NCI-H345 treated with DMSO at 0.1 percent for 48 hours (cell line): ENCODE results near the gene SDK1.

Experiments
- DNase-seq: peaks from one replicate; lab custom pipeline; 2025; ENCODE audit not compliant: unreplicated experiment; lab: John Stamatoyannopoulos, UW

The SDK1 gene

DNA sequence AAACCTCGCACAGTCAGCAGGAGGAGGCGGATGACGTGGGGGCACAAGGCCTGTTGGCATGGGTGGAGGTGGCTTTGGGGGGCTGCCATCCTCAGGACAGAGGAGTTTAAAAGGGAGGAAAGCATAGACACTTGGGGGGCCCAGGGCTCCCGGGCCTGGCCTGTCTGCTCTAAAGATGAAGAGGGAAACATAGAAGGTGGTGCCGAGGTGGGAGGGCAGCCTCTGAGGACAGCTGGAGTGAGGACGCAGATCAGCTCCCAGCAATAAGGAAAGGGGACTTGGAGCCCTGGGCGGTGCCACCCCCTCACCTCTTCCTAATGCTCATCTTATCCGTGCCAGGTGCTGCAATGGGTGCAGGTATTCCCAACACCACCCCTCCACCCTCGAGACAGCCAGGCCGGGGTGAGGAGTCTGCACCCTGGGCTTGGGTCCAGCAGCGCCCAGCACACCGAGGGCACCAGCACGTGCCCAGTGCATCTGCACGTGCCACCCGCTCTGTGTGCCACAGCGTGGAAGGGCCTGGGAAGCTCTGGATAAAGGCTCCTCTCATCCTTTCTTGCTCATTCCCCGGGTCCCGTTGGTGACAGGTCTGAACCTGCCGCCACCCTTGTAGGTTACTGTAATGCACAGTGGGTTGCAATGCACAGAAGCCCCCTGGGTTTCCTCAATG lies 815.0 kb downstream of the SDK1 start:
- no peak for DNase-seq

DNA sequence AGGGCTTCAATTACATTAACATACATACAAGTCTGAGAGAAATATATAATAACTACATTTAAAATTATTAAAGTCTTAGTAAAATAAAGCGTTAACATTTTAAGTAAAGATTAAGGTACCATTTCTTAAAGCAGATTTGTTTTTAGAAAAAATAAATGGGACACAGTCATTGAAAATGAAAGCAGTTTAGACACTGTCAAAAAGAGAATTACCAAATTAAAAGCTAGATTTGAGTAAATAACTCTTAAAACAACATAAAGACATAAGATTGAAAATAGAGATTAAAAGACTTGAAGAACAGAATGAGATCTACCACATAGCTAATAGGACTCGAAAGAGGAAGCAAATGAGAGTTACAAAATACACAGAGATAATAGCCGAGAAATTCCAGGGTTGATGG lies 818.8 kb downstream of the SDK1 start:
- DNase-seq: no peak

GRCh38 chr7:4123346-4123745 lies 822.3 kb downstream of the SDK1 start:
- no peak for DNase-seq

DNA sequence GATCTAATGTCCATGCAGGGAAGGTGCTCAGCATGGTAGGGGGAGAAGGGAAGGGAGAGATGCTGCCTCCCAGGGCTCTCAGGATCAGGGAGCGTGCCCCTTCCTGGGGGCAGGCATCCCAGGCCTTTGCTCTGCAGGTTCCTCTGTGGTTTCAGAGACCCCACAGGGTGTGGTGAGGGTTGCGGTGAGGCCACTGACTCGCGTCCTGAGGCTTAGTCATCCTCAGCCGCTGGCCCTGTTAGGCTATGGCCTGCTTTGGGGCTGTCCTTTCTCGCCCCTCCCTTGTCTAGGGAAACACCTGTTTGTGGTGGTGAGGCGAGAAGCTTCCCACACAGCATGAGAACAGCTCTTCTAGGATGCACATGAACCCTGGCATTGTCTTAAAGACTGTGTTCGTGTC lies 822.8 kb downstream of the SDK1 start:
- DNase-seq: no peak

DNA sequence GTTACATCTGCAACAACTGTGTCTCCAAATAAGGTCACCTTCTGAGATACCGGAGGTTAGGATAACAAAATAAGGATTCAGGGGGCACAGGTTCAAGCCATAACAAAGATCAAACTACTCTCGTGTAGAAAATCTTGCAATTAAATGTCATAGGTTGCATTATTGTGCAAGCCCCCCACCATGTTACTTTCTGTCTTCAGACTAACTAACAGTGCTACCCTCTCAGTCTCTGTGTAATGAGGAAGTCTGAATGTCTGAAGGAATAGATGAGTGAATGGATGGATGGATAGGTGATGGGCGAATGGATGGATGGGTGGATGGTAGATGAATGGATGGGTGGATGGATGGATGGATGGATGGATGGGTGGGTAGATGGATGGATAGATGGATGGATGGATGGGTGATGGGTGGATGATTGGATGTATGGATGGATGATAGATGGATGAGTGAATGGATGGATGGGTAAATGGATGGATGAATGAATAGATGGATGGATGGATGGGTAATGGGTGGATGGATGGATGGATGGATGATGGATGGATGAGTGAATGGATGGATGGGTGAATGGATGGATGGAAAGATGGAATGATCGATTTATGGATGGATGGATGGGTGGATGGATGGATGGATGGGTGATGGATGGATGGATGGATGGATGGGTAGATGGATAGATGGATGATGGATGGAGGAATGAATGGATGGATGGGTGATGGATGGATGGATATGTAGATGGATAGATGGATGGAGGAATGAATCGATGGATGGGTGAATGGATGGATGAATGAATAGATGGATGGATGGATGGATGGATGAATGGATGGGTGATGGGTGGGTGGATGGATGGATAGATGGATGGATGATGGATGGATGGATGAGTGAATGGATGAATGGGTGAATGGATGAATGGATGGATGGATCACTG lies 823.8 kb downstream of the SDK1 start:
- no peak for DNase-seq

DNA sequence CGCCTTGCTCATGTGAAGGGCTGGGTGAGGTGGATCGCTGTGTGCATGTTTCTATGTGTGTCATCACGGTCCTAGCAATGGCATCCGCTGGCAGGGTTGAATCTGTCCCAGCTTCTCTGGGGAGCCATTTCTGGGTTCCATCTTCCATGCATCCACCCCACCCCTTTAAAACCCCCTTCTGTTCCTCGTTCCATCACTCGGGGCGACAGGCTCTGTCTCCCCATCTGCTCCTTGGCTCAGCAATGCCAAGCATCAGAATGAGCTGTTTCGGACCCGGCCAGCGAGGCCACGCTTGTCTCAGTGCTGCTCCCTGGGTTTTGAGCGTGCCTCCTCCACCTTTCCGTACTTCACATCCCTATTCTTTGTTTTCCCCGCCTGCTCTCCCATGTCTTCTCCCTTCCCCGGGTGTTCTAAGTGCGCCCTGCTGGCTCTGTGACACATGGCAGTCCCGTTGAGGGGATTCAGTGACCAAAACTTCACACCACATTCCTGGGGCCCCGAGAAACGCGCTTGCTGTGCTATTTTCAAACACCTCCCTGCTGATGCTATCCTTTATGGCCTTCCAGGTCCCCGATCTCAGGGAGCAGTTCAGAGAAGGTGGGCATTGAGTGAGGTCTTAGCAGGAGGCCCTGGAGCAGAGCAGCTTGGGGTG lies 827.0 kb downstream of the SDK1 start:
- no peak for DNase-seq

GRCh38 chr7:4129481-4130122 lies 828.5 kb downstream of the SDK1 start:
- DNase-seq: no peak

DNA sequence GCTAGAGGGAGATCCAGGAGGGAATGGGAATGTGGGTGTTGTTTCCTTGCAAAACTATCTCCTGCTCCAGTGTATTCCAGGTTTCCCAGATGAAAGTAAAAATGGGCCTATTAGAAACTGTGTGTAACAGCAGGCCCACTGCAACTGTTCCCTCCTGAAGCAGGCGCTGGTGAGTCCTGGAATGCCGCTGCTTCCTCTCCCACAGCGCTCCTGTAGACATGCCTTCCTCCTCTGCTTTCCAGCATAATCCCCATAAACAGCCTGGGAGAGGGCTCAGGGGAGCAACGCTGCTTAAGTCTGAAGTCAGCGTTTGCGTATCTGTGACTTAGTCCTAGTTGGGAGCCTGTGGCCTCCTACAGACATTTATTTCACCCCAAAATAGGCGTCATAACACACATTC lies 830.0 kb downstream of the SDK1 start:
- DNase-seq: no peak

- no peak for DNase-seq
These were observed 831.2 kb downstream of the SDK1 start for GRCh38 chr7:4132221-4132620.

DNA sequence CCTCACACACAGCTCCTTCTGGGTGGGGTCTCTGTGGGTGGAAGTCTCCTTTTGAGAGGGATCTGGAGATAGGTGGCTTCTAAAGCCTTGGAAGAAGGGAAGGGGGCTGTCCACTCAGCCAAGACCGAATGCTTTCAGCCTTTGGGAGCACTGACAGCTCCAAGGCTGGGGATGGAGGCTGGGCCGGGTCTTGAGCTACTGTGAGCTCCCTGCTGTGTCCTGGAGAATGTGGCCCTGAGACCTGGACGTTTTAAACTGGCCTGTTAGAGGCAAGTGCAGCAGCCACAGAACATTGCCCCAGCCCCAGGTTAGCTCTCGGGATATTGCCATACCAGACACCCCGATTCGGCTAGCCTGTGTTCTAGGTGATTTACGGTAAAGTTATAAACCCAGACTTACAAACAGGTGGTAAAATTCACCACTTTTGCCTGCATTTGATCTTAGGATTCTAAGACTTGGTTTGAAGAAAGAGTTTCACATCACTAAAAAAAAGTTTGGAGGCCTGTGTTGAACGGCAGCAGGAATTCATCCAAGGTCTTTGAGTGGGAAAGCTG lies 832.5 kb downstream of the SDK1 start:
- no peak for DNase-seq

GRCh38 chr7:4134204-4134603 lies 833.2 kb downstream of the SDK1 start:
- no peak for DNase-seq

GRCh38 chr7:4134631-4135030 lies 833.6 kb downstream of the SDK1 start:
- DNase-seq: no peak

GRCh38 chr7:4135301-4135700 lies 834.2 kb downstream of the SDK1 start:
- DNase-seq: no peak

- no peak for DNase-seq
These were observed 835.0 kb downstream of the SDK1 start for GRCh38 chr7:4136036-4136435.

DNA sequence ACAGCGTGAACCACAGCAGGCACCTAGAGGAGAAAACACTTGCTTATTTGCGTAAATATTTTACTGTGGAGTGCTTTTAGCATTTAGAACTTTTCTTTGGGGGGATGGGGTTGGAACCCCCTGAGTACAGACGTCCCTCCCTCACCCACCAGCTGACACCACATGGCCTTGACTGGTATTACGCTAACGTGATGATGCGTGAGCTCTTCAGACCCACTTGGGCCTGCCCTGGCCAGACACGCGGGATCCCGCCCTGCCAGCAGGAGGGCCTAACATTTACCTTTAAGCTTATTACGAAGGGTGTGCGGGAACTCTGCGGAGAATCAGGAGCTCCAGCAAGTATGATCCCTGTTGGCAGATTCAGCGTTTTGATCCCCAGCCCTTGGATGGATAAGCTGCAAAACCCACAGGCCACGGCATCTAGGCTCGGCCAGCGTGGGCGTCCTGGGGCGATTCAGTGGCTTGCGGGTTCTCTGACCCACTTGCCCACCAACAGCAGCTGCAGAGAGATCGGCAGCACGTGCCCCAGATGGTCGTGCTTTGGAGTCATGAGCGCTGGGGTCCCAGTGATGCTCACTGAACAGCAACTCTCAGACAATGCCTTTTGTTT lies 835.6 kb downstream of the SDK1 start:
- peak; percentile 43 for DNase-seq

GRCh38 chr7:4137552-4137951 lies 836.5 kb downstream of the SDK1 start:
- DNase-seq: no peak

DNA sequence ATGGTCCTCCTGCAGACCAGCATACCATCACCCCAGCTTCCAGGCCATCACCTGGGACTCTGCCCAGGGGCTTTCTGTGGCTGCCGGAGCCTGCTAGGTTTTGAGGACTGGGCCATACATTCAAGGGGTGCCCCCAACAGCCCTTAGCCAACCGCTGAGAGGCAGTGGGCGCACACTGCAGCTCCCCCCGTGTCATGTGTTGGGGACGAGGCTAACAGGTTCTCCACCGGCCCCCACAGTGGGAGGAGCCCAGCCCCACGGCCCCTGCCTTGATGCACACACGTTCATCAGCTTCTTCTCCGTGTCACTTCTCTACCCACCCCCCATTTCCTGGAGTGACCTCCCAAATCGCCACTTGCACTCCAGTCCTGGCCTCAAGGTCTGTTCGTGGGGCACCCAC lies 837.8 kb downstream of the SDK1 start:
- DNase-seq: no peak

DNA sequence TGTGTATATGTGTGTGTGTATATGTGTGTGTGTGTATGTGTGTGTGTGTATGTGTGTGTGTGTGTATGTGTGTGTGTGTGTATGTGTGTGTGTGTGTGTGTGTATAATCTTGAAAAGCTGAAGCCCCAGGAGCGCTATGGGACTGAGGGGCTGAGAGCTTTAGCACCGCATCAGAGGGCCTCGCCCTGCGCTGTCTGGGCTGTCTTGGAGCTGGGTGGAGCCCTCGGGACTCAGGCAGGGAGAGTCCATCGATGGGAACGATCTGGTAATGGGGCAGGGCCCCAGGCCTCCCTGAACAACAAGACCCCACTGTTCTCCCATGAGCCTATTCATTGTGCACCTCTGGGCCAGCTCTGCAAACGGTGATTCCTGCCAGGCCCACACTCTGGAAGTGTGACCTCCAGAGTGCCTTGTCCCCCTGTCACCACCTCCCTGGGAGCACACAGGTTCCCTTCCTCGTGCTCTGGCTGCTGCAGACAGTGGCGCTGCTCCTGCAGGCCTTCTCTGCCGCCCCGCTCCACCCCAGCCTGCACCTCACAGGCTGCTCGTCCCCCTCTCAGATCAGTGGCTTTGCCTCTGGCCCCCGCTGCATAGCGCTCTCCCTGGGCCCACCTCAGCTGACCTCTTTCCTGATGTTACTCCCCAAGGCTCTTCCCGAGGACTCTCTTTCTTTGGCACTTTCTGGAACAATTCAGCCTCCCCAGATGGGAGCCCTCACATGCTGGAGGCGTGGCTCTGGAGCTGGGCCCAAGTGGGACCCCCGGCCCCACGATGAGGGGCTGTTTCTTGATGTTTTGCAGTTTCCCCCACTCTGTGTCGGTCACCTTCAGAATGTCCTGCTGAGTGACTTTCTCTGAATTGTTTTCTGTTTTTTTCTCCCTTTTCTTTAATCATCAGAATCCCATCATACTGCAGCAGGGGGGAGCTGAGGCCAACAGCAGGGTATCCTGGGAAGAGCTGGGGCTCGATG lies 838.9 kb downstream of the SDK1 start:
- no peak for DNase-seq

DNA sequence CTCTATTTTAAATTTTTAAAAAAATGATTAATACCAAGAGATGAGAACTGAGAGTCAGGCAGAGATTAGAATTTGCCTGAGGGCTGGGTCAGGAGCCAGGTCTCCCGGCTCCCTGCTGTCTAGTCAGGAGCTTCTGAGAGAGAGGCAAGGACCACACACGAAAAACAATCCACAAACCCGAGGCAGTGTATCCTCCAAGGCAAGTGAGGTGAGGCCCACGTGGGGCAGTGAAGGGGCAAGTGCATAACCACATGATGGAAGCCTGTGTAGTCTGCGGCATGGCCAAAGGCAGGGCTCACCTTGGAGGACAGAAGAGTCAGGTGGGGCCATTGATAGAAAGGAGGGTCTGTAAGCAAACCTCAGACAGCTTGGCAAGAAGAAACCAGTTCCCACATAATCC lies 839.9 kb downstream of the SDK1 start:
- no peak for DNase-seq

- no peak for DNase-seq
These were observed 842.0 kb downstream of the SDK1 start for GRCh38 chr7:4143006-4143405.
